DMS 273 treated with DMSO at 0.1 percent for 48 hours (cell line): ENCODE results near the gene SIX2.
"Not testable (repeated sequence)": the region's sequence is repeated elsewhere in the genome, so short reads cannot be mapped to it uniquely, and the experiment has no call there.

Experiments
- DNase-seq: peaks from one replicate; lab custom pipeline; 2025; lab: John Stamatoyannopoulos, UW

SIX2 gene

GRCh38 chr2:45009303-45009927, at the start of gene SIX2:
Gene SIX2, minus strand, starts transcription at chr2:45009452. Its CDS starts 342 bp downstream, at chr2:45009110.
- DNase-seq = peak; percentile 95

GRCh38 chr2:45055162-45055605, 45.9 kb upstream of the SIX2 start:
- no peak for DNase-seq

GRCh38 chr2:45053966-45054365, 44.7 kb upstream of the SIX2 start:
- no peak for DNase-seq

- DNase-seq = no peak
These were observed 43.2 kb upstream of the SIX2 start for GRCh38 chr2:45052388-45052928.

- no peak for DNase-seq
These were observed 40.5 kb upstream of the SIX2 start for GRCh38 chr2:45049569-45050336.

GRCh38 chr2:45047301-45047700, 38.0 kb upstream of the SIX2 start:
- no peak for DNase-seq

GRCh38 chr2:45046786-45047185, 37.5 kb upstream of the SIX2 start:
- no peak for DNase-seq

- no peak for DNase-seq
These were observed 36.5 kb upstream of the SIX2 start for GRCh38 chr2:45045706-45046105.

GRCh38 chr2:45044916-45045315, 35.7 kb upstream of the SIX2 start:
- no peak for DNase-seq

- DNase-seq = no peak
These were observed 33.9 kb upstream of the SIX2 start for GRCh38 chr2:45043174-45043573.

- DNase-seq = no peak
These were observed 33.1 kb upstream of the SIX2 start for GRCh38 chr2:45042401-45042800.

- DNase-seq = no peak
These were observed 31.5 kb upstream of the SIX2 start for GRCh38 chr2:45040786-45041185.

- DNase-seq = not testable (repeated sequence)
These were observed 30.6 kb upstream of the SIX2 start for GRCh38 chr2:45039804-45040203.

GRCh38 chr2:45038861-45039260, 29.6 kb upstream of the SIX2 start:
- DNase-seq = not testable (repeated sequence)

- DNase-seq = no peak
These were observed 24.1 kb upstream of the SIX2 start for GRCh38 chr2:45033302-45033701.

- no peak for DNase-seq
These were observed 21.8 kb upstream of the SIX2 start for GRCh38 chr2:45031028-45031427.

- no peak for DNase-seq
These were observed 21.3 kb upstream of the SIX2 start for GRCh38 chr2:45030553-45030952.

- no peak for DNase-seq
These were observed 20.0 kb upstream of the SIX2 start for GRCh38 chr2:45029215-45029614.

- DNase-seq = no peak
These were observed 19.0 kb upstream of the SIX2 start for GRCh38 chr2:45028276-45028675.

- DNase-seq = no peak
These were observed 17.7 kb upstream of the SIX2 start for GRCh38 chr2:45026924-45027450.

- DNase-seq = no peak
These were observed 15.5 kb upstream of the SIX2 start for GRCh38 chr2:45024600-45025291.

- DNase-seq = no peak
These were observed 14.8 kb upstream of the SIX2 start for GRCh38 chr2:45024097-45024496.
